ENCODE results near the gene ZBTB26. TPM values are rescaled to one million over a fixed set of nuclear protein-coding genes. Genes with fewer than 3 reads are reported as not detected.

Gene ZBTB26
- total and polyA plus RNA-seq, 10 of the 15 experiments (the other 5 are each of a cell fraction or from before 2014, with no cell fraction given), result 1.8 to 19.5 (median 4.5) TPM

DNA sequence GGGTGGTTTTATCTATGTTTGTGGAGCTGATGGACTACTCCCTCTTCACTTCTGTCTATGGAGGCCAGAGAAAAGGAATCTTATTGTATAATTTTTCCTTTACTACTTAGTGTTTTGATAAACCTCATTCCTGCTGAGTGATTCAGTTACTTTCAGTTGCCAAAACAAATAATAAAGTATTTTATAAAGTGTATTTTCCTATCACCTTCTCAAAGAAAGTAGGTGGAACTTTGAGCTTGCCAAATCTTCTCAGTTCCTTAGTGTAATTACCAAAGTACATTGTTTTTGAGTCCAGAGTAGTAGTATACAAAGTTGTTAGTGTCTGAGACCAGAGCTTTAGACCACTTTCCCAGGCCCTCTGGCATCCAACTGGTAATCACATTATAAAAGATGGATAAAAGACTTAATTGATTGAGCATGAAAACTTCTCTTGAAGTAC is 23.0 kb upstream of the ZBTB26 start (continued):
- TF ChIP-seq E2F8 (IDR thresholded peaks at IDR 0.05; ENCODE audit: low read depth, partially characterized antibody) (no peak), RFX5 (IDR thresholded peaks at IDR 0.05; ENCODE audit: low read depth, low read length) (no peak), ZNF217 (IDR thresholded peaks at IDR 0.05) (no peak), SREBF2 (IDR thresholded peaks at IDR 0.05; ENCODE audit: low read length) (no peak), EZH2 (IDR thresholded peaks at IDR 0.05; ENCODE audit: borderline replicate concordance, control insufficient read depth, low read depth, low read length) (no peak), RB1 (IDR thresholded peaks at IDR 0.05; ENCODE audit: borderline replicate concordance) (no peak)

GRCh38 chr9:122951056-122951455 is 19.7 kb upstream of the ZBTB26 start:
- H3K27ac ChIP-seq (ENCODE audit: control insufficient read depth, insufficient read depth), result peak overlapping the region; percentile 46; the same call in 1 of the 2 replicates
- intact Hi-C loops (cut with micrococcal nuclease; ENCODE audit: unreplicated experiment) (no loop called here), in situ Hi-C loops (cut with MboI) (no loop called here)
- DNase-seq (ENCODE audit: low read depth, low spot score) (no peak), FAIRE-seq (no peak), ATAC-seq (peak; percentile 63)
- peaks cover 1% of the 10 kb centered on the region; the same call in 1 of the 3 replicates for H3K9me3 ChIP-seq (replicated peaks; ENCODE audit: control insufficient read depth, insufficient read depth, low read length)
- H3K79me2 ChIP-seq (ENCODE audit: control insufficient read depth, insufficient read depth, low read length), result peaks cover 80% of the 10 kb centered on the region
- ChIA-PET SMC1A (ENCODE audit: uncharacterized antibody, unreplicated experiment) (interaction anchor here (0.9 to 1.5 kb wide), 4 partner anchors 8 to 38 kb away, joined by 3 to 5 read pairs (median 4); partner anchors contain the start of genes RABGAP1 and ZBTB26), POLR2A (interaction anchor here (0.6 to 1.6 kb wide), 5 partner anchors 8 to 118 kb away, joined by 3 to 6 read pairs (median 4); partner anchors contain the start of genes RABGAP1 and RC3H2), RAD21 (ENCODE audit: unreplicated experiment) (interaction anchor here (1.0 to 1.9 kb wide), 3 partner anchors 10 to 40 kb away, joined by 4 to 6 read pairs (median 4); partner anchors contain the start of gene ZBTB26), CTCF (interaction anchor here (1.0 to 1.6 kb wide), 5 partner anchors 9 to 142 kb away, joined by 3 to 5 read pairs (median 4); no protein-coding TSS in a partner anchor)
- WGBS (ENCODE audit: insufficient coverage, insufficient replicate concordance, low lambda C conversion rate, missing lambda C conversion rate), result 23% methylated on average over 1 of the region's 1 CpG
- peak overlapping the region; percentile 26 for H3K4me2 ChIP-seq (ENCODE audit: control insufficient read depth, insufficient read depth)
- no peaks in the 10 kb centered on the region for H4K20me1 ChIP-seq (ENCODE audit: control insufficient read depth, insufficient read depth)
- no peak overlapping the region for H3K4me3 ChIP-seq
- no peaks in the 10 kb centered on the region for H3K36me3 ChIP-seq (ENCODE audit: control insufficient read depth in 2 of 2, insufficient read depth in 2 of 2, low read length in 1 of 2)
- TF ChIP-seq EP300 (IDR thresholded peaks at IDR 0.05; ENCODE audit: borderline replicate concordance in 1 of 2, control insufficient read depth in 1 of 2, low read depth in 2 of 2, low read length in 2 of 2), result 0 out of 4 replicates have a peak, but pooled peaks of 1 of the 2 experiments have one; percentile 15
- TF ChIP-seq MTA2 (IDR thresholded peaks at IDR 0.05; ENCODE audit: low read depth), result peak; percentile 69; the same call in 1 of the 2 replicates
- peak in 1 of 2 experiments; percentile 17; a peak in 1 of 4 replicates for TF ChIP-seq BHLHE40 (IDR thresholded peaks at IDR 0.05; ENCODE audit: borderline replicate concordance in 1 of 2, low read depth in 2 of 2, low read length in 1 of 2)
- TF ChIP-seq, protein P1, sequence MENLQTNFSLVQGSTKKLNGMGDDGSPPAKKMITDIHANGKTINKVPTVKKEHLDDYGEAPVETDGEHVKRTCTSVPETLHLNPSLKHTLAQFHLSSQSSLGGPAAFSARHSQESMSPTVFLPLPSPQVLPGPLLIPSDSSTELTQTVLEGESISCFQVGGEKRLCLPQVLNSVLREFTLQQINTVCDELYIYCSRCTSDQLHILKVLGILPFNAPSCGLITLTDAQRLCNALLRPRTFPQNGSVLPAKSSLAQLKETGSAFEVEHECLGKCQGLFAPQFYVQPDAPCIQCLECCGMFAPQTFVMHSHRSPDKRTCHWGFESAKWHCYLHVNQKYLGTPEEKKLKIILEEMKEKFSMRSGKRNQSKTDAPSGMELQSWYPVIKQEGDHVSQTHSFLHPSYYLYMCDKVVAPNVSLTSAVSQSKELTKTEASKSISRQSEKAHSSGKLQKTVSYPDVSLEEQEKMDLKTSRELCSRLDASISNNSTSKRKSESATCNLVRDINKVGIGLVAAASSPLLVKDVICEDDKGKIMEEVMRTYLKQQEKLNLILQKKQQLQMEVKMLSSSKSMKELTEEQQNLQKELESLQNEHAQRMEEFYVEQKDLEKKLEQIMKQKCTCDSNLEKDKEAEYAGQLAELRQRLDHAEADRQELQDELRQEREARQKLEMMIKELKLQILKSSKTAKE (IDR thresholded peaks at IDR 0.05; ENCODE audit: low read depth, poor library complexity, severe bottlenecking), result no peak
- no peak for TF ChIP-seq CREM (IDR thresholded peaks at IDR 0.05; ENCODE audit: low read depth)
- TF ChIP-seq, protein P2, sequence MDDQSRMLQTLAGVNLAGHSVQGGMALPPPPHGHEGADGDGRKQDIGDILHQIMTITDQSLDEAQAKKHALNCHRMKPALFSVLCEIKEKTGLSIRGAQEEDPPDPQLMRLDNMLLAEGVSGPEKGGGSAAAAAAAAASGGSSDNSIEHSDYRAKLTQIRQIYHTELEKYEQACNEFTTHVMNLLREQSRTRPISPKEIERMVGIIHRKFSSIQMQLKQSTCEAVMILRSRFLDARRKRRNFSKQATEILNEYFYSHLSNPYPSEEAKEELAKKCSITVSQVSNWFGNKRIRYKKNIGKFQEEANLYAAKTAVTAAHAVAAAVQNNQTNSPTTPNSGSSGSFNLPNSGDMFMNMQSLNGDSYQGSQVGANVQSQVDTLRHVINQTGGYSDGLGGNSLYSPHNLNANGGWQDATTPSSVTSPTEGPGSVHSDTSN (IDR thresholded peaks at IDR 0.05; ENCODE audit: insufficient replicate concordance, low read depth, low read length), result no peak
- no TSS peak for BruUV-seq (replicated peaks)
- H3K4me1 ChIP-seq (ENCODE audit: control insufficient read depth, insufficient read depth, low read length), result peaks cover 12% of the 10 kb centered on the region; the same call in 1 of the 2 replicates
- no peak overlapping the region for H2AFZ ChIP-seq (ENCODE audit: control insufficient read depth, low read depth, low read length)
- H3K9ac ChIP-seq (ENCODE audit: control insufficient read depth, insufficient read depth, low read length), result no peak overlapping the region
- H3K27me3 ChIP-seq (replicated peaks in 1 of 2; ENCODE audit: control insufficient read depth in 2 of 2, insufficient read depth in 2 of 2, low read length in 1 of 2), result no peaks in the 10 kb centered on the region
